SU-DHL-6 (cell line): ENCODE data around the gene FANCM.

Experiments
- EZH2phosphoT487 ChIP-seq: fragments of 200-600 bp; sonication (generic), shearing (Covaris generic); conservative IDR thresholded peaks from 2 replicates; pipeline ENCODE4 v1.6.1; 2018; ENCODE audit warnings: mild to moderate bottlenecking, antibody characterized with exemption, low read length, moderate library complexity, mixed read lengths
- TF ChIP-seq, protein P1 (sequence below): fragments of 200-600 bp; sonication (generic); IDR thresholded peaks from one replicate; pipeline ENCODE4 v1.5.1; 2017; ENCODE audit warnings: antibody characterized with exemption, mild to moderate bottlenecking, low read length, moderate library complexity; ENCODE audit not compliant: insufficient read depth, poor library complexity, severe bottlenecking

DNA sequence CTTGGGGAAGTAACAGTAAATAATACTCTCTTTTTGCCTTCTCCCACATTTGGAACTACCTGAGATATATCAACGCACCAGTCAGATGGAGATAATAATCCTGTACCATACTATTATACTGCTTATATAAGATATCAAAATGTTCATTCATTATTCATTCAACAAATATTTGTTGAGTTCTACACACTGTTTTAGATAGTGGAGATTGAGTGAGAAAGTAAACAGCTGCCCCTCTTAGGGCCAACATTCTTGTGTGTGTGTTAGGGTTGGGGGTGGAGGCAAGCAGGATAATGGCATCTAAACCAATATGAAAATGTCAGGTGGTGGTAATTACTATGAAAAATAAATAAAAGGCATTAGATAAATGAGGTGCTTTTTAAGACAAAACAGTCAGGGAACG lies 103.3 kb downstream of the FANCM start:
- TF ChIP-seq, protein P1, sequence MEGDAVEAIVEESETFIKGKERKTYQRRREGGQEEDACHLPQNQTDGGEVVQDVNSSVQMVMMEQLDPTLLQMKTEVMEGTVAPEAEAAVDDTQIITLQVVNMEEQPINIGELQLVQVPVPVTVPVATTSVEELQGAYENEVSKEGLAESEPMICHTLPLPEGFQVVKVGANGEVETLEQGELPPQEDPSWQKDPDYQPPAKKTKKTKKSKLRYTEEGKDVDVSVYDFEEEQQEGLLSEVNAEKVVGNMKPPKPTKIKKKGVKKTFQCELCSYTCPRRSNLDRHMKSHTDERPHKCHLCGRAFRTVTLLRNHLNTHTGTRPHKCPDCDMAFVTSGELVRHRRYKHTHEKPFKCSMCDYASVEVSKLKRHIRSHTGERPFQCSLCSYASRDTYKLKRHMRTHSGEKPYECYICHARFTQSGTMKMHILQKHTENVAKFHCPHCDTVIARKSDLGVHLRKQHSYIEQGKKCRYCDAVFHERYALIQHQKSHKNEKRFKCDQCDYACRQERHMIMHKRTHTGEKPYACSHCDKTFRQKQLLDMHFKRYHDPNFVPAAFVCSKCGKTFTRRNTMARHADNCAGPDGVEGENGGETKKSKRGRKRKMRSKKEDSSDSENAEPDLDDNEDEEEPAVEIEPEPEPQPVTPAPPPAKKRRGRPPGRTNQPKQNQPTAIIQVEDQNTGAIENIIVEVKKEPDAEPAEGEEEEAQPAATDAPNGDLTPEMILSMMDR, result no peak
- TF ChIP-seq EZH2phosphoT487, result no peak
